NCI-H1436 treated with DMSO at 0.1 percent for 48 hours (cell line): ENCODE data around the gene MYEOV.

Experiments used
- DNase-seq: peaks from one replicate; lab custom pipeline; 2025; lab: John Stamatoyannopoulos, UW

The MYEOV gene

DNA sequence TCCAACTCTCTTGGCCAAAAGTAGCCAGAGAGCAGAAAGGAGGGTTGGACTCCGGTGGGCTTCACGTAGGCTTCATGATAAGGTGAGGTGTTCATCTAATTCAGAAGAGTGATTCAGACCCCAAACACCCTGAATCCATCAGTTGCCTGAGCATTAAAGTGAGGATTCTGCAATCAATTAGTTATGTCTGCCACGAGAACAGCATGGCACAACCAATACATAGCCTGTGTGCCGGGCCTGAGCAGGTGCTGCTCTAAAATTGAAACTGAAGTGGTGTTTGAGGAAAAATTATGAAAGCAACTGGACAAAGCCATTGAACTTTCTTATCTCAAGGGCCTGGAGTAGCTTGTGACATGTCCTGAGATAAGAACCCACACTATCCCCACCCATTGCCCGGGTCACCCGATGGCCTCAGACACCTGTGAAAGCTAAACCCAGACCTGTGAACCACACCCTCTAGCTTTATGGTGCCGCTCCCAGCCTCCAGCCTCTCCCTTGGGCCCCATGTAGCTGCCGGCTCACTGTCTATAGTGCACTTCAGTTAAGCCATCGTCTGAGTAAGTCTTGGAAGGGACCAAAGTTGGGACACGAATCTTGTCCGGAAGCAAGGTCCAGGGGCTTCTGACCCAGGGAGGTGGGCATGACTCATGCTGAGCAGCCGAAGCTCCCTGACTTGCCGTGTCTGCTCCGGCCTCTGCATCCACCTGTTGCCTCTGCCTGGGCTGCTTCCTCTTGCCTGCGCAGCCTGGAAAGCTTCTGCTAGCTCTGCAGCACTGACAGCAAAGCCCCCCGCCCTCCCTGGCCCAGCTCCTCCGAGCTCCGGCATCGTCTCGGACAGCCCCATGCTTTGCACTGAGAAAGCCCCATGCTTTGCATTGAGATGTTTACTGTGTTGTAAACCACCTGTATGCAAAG, 5.7 kb upstream of the MYEOV start:
- no peak for DNase-seq

DNA sequence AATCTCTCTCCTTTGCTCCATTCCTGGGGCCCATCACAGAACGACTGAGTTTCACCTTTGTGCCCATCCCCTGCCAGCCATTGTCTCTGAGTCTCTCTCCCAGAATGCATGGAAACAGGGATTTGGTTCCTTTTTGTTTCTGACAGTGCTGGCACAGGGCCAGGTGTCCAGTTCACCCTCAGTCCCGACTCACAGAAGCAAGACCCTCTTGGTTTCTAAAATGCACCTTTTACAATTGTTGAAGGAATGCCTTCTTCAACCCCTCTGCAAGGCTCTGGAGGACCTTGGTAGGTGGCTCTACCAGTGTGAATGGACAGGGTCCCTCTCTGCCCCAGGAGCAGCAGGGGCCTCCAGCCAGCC, 5.1 kb upstream of the MYEOV start:
- no peak for DNase-seq

DNA sequence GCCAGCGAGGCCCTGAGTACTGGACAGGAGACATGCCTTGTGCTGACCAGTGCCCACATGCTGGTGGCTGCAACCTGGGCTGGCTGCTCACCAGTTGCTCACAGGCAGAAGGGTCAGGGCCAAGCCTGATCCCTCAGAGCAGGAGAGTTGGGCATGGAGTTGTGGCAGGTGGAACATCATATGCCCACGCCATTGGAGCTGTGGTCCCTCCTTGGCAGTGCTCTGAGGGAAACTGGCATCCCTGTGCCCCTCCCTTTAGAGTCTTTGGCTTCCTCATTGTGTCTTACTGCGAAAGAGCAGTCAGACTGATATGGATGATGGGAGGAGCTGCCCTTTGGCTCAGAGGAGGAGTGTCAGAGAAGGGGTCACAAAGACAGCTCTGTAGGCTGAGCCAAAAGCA, 3.1 kb upstream of the MYEOV start:
- DNase-seq, result no peak

GRCh38 chr11:69291459-69292110, 2.4 kb upstream of the MYEOV start:
- no peak for DNase-seq

- DNase-seq, result no peak
Measured at GRCh38 chr11:69292221-69292648, 1.7 kb upstream of the MYEOV start.

GRCh38 chr11:69293087-69293486, 868 bp upstream of the MYEOV start:
- no peak for DNase-seq

GRCh38 chr11:69294571-69295078, 670 bp downstream of the MYEOV start:
- DNase-seq, result no peak

- DNase-seq, result no peak
Measured at GRCh38 chr11:69295079-69295994, 1.4 kb downstream of the MYEOV start.

- no peak for DNase-seq
Measured at GRCh38 chr11:69295995-69296889, 2.3 kb downstream of the MYEOV start.

GRCh38 chr11:69296890-69297786, 3.2 kb downstream of the MYEOV start:
- no peak for DNase-seq

DNA sequence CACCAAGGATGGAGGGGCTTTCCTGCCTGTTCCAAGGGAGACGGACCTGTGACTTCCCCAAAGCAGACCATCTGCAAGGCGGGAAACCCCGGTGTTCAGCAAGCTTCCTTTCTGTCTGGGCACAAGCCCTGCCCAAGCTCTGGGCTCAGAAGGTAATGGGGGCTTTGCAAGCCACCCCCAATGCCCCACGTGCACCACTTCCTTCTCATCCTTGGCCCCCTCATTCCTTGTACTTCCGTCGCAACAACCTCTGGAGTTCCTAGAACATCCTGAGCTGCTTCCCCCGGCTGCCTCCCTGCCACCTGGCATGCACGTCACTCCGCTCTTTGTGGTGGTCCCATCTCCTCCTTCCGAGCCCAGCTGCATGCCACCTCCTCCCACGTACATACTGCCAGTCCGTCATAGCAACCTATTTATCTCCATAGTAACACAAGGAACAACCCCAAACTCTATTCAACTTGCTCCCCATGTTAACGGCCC, 3.9 kb downstream of the MYEOV start:
- DNase-seq, result no peak

GRCh38 chr11:69298267-69299022, 4.5 kb downstream of the MYEOV start:
- DNase-seq, result no peak

- DNase-seq, result no peak
Measured at GRCh38 chr11:69299023-69299461, 5.1 kb downstream of the MYEOV start.

DNA sequence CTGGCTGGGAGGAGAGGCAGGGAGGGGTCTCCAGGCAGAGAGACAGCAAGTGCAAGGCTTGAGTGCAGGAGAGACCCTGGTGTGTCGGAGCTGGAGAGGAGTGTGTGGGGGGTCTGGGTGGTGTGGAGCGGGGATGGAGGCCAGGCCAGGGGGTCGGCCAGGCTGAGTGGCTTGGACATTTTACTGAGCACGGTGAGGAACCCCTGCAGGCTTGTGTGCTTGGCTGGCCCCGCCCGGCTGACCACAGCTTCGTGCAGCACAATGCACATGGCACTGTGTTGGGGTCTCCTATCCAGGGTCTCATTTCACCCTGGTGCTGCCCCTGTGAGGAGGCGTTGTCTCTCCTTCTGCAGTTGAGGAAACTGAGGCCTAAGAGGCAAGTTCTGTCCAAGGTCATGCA, 5.6 kb downstream of the MYEOV start:
- DNase-seq, result no peak

DNA sequence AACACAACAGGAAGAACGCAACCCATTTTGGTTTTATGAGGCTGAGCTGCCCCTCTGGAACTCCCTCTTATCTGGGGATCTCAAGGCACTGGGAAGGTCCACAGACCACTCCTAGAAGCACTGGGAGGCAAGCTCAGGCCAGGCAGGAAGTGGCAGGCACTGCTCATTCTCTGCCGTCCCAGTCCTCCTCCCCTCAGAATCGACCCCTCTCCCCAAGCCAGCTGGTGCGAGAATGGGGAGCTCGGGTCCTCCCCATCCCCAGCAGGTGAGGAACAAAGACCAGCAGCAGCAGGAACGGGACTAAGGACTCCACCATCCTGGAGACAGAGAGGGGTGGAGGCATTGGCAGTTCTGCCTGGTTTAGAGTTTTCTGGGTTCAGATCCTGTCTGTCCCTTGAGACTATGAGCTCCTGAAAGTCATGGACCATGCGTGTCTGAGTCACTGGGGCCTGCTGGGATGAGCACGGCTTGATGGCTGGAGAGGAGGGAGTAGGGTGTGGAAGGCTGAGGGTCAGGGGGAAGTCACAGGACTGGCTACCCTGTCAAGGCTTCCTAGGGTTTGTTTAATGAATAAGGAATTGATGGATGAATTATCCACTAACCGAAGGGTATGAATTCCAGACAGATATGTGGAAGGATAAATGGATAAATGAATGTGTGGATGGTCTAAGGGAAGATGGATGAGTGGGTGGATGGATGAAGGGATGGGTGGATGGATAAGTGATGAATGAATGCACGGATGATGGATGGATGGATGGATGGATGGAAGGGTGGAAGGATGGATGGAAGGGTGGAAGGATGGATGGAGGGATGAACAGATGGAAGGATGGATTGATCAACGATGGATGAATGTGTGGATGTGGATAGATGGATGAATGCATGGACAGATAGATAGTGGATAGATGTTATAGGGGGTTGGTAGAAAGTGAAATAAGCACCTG, 6.4 kb downstream of the MYEOV start:
- no peak for DNase-seq

GRCh38 chr11:69301081-69301454, 7.1 kb downstream of the MYEOV start:
- no peak for DNase-seq

DNA sequence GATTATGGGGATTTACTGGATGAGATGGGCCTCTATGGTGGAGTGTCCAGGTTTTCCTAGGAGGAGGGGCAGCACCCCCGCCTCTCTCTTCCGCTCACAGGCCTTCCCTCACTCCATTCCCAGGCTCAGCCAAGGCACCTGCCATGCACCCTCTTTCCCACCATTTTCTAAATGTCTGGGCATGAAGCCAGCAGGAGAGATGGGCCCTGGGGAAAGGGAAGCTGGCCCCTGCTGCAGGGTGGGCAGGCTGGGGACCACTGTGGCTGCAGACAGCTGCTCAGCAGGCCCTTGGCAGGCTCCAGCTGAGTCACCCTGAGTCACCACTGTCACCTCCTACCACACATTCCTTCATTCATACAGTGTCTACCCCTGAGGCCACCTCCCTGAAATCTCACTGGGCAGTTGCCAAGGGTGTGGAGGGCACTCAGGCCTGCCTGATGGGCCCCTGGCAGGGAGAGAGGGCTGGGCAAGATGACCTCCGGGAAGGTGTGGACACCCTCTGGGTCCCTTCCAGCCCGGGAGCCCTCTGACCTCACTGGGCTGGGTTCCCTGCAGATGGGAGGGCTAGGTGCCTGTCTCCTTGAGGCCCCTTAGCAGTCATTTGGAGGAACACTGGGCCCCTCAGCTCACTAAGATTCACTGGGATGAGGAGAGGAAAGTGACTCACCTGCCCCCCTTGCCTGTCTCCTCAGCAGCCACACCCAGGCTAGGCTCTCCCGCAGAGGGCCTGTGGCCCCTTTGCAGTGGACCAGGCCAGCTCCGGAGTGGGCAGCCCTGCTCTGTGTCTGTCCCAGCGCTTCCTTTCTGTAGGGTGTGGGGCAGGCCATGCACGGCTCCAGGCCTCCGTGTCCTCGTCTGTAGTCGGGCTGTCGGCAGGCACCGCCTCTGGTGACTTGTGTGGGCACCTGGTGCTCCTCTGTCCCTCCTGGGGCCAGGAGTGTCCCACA, 7.8 kb downstream of the MYEOV start:
- DNase-seq, result no peak
